Measurements from ENCODE around the gene BCOR.

GRCh38 chrX:40043895-40044294, 53.9 kb downstream of the BCOR start:
- TF ChIP-seq CTCF (conservative IDR thresholded peaks at IDR 0.05) (no peak), EZH2 (IDR thresholded peaks at IDR 0.05; ENCODE audit: low read depth) (no peak)

Measured in PC-9 (cell line).